ENCODE results near the gene SLC39A5.

The SLC39A5 gene

GRCh38 chr12:56198836-56199235 is 31.0 kb upstream of the SLC39A5 start:
- DNase-seq (ENCODE audit: low spot score in 2 of 2): no peak
- Histone ChIP-seq H3K4me3 (no peak overlapping the region), H3K4me1 (peaks cover 3% of the 10 kb centered on the region; the same call in 1 of the 2 replicates), H3K27me3 (ENCODE audit: low read depth) (no peaks in the 10 kb centered on the region), H3K9me3 (no peaks in the 10 kb centered on the region), H3K36me3 (replicated peaks) (peaks cover 3% of the 10 kb centered on the region; the same call in 1 of the 2 replicates)
- in situ Hi-C loops (cut with MboI; ENCODE audit: low sequenced_read_pairs): no loop called here

- Histone ChIP-seq H3K36me3 (replicated peaks) (peaks cover 29% of the 10 kb centered on the region), H3K4me1 (peaks cover 3% of the 10 kb centered on the region; the same call in 1 of the 2 replicates), H3K4me3 (no peak overlapping the region), H3K27me3 (ENCODE audit: low read depth) (no peaks in the 10 kb centered on the region), H3K9me3 (no peaks in the 10 kb centered on the region)
- in situ Hi-C loops (cut with MboI; ENCODE audit: low sequenced_read_pairs): no loop called here
- no peak for DNase-seq (ENCODE audit: low spot score in 2 of 2)
Measured at GRCh38 chr12:56202366-56202765, 27.5 kb upstream of the SLC39A5 start.

- H3K27me3 ChIP-seq (ENCODE audit: low read depth): no peaks in the 10 kb centered on the region
- H3K4me3 ChIP-seq: no peak overlapping the region
- DNase-seq (ENCODE audit: low spot score in 2 of 2): no peak
- in situ Hi-C loops (cut with MboI; ENCODE audit: low sequenced_read_pairs): no loop called here
- peaks cover 3% of the 10 kb centered on the region; the same call in 1 of the 2 replicates for H3K4me1 ChIP-seq
- H3K9me3 ChIP-seq: no peaks in the 10 kb centered on the region
- peaks cover 34% of the 10 kb centered on the region for H3K36me3 ChIP-seq (replicated peaks)
Measured at GRCh38 chr12:56202838-56203237, 27.0 kb upstream of the SLC39A5 start.

- Histone ChIP-seq H3K4me1 (peaks cover 3% of the 10 kb centered on the region; the same call in 1 of the 2 replicates), H3K9me3 (no peaks in the 10 kb centered on the region), H3K36me3 (replicated peaks) (peaks cover 42% of the 10 kb centered on the region), H3K4me3 (no peak overlapping the region), H3K27me3 (ENCODE audit: low read depth) (no peaks in the 10 kb centered on the region)
- DNase-seq (ENCODE audit: low spot score in 2 of 2): no peak
- in situ Hi-C loops (cut with MboI; ENCODE audit: low sequenced_read_pairs): no loop called here
Measured at GRCh38 chr12:56204275-56204674, 25.6 kb upstream of the SLC39A5 start.

- Histone ChIP-seq H3K9me3 (no peaks in the 10 kb centered on the region), H3K4me1 (peaks cover 3% of the 10 kb centered on the region; the same call in 1 of the 2 replicates), H3K4me3 (no peak overlapping the region), H3K36me3 (replicated peaks) (peaks cover 53% of the 10 kb centered on the region), H3K27me3 (ENCODE audit: low read depth) (no peaks in the 10 kb centered on the region)
- in situ Hi-C loops (cut with MboI; ENCODE audit: low sequenced_read_pairs): no loop called here
- DNase-seq (ENCODE audit: low spot score in 2 of 2): no peak
Measured at GRCh38 chr12:56205445-56205844, 24.4 kb upstream of the SLC39A5 start.

GRCh38 chr12:56206452-56207166 is 23.2 kb upstream of the SLC39A5 start:
- in situ Hi-C loops (cut with MboI; ENCODE audit: low sequenced_read_pairs): no loop called here
- H3K27me3 ChIP-seq (ENCODE audit: low read depth): no peaks in the 10 kb centered on the region
- peaks cover 63% of the 10 kb centered on the region for H3K36me3 ChIP-seq (replicated peaks)
- no peak overlapping the region for H3K4me3 ChIP-seq
- H3K4me1 ChIP-seq: peaks cover 3% of the 10 kb centered on the region; the same call in 1 of the 2 replicates
- DNase-seq (ENCODE audit: low spot score in 2 of 2): peak in 1 of 2 experiments; percentile 70
- H3K9me3 ChIP-seq: no peaks in the 10 kb centered on the region

GRCh38 chr12:56208006-56208405 is 21.8 kb upstream of the SLC39A5 start:
- Histone ChIP-seq H3K27me3 (ENCODE audit: low read depth) (no peaks in the 10 kb centered on the region), H3K4me1 (no peaks in the 10 kb centered on the region), H3K4me3 (no peak overlapping the region), H3K36me3 (replicated peaks) (peaks cover 73% of the 10 kb centered on the region), H3K9me3 (no peaks in the 10 kb centered on the region)
- DNase-seq (ENCODE audit: low spot score in 2 of 2): no peak
- in situ Hi-C loops (cut with MboI; ENCODE audit: low sequenced_read_pairs): no loop called here

- H3K4me3 ChIP-seq: no peak overlapping the region
- no peaks in the 10 kb centered on the region for H3K4me1 ChIP-seq
- in situ Hi-C loops (cut with MboI; ENCODE audit: low sequenced_read_pairs): no loop called here
- no peaks in the 10 kb centered on the region for H3K27me3 ChIP-seq (ENCODE audit: low read depth)
- H3K36me3 ChIP-seq (replicated peaks): peaks cover 80% of the 10 kb centered on the region
- no peak for DNase-seq (ENCODE audit: low spot score in 2 of 2)
- H3K9me3 ChIP-seq: no peaks in the 10 kb centered on the region
Measured at GRCh38 chr12:56212361-56212760, 17.5 kb upstream of the SLC39A5 start.

GRCh38 chr12:56213878-56214277 is 16.0 kb upstream of the SLC39A5 start:
- Histone ChIP-seq H3K27me3 (ENCODE audit: low read depth) (no peaks in the 10 kb centered on the region), H3K36me3 (replicated peaks) (peaks cover 70% of the 10 kb centered on the region), H3K4me1 (no peaks in the 10 kb centered on the region), H3K4me3 (no peak overlapping the region), H3K9me3 (no peaks in the 10 kb centered on the region)
- in situ Hi-C loops (cut with MboI; ENCODE audit: low sequenced_read_pairs): no loop called here
- DNase-seq (ENCODE audit: low spot score in 2 of 2): no peak

GRCh38 chr12:56216461-56216860 is 13.4 kb upstream of the SLC39A5 start:
- H3K36me3 ChIP-seq (replicated peaks): peaks cover 48% of the 10 kb centered on the region
- H3K4me3 ChIP-seq: no peak overlapping the region
- DNase-seq (ENCODE audit: low spot score in 2 of 2): no peak
- peaks cover 4% of the 10 kb centered on the region; the same call in 1 of the 2 replicates for H3K4me1 ChIP-seq
- in situ Hi-C loops (cut with MboI; ENCODE audit: low sequenced_read_pairs): no loop called here
- H3K27me3 ChIP-seq (ENCODE audit: low read depth): no peaks in the 10 kb centered on the region
- H3K9me3 ChIP-seq: no peaks in the 10 kb centered on the region

GRCh38 chr12:56219840-56220239 is 10.0 kb upstream of the SLC39A5 start:
- no peak overlapping the region; the same call in 1 of the 2 replicates for H3K4me3 ChIP-seq
- no peaks in the 10 kb centered on the region for H3K27me3 ChIP-seq (ENCODE audit: low read depth)
- DNase-seq (ENCODE audit: low spot score in 2 of 2): no peak
- H3K9me3 ChIP-seq: no peaks in the 10 kb centered on the region
- peaks cover 18% of the 10 kb centered on the region for H3K36me3 ChIP-seq (replicated peaks)
- H3K4me1 ChIP-seq: peaks cover 18% of the 10 kb centered on the region
- in situ Hi-C loops (cut with MboI; ENCODE audit: low sequenced_read_pairs): no loop called here

GRCh38 chr12:56220611-56221231 is 9.1 kb upstream of the SLC39A5 start:
- peak; percentile 27 to 49 for DNase-seq (ENCODE audit: low spot score in 2 of 2)
- peak overlapping the region; percentile 81 for H3K4me3 ChIP-seq
- H3K9me3 ChIP-seq: no peaks in the 10 kb centered on the region
- no peaks in the 10 kb centered on the region for H3K27me3 ChIP-seq (ENCODE audit: low read depth)
- peaks cover 21% of the 10 kb centered on the region for H3K4me1 ChIP-seq
- in situ Hi-C loops (cut with MboI; ENCODE audit: low sequenced_read_pairs): no loop called here
- H3K36me3 ChIP-seq (replicated peaks): peaks cover 12% of the 10 kb centered on the region

- in situ Hi-C loops (cut with MboI; ENCODE audit: low sequenced_read_pairs): no loop called here
- H3K27me3 ChIP-seq (ENCODE audit: low read depth): no peaks in the 10 kb centered on the region
- peak in 1 of 2 experiments; percentile 74 for DNase-seq (ENCODE audit: low spot score in 2 of 2)
- peaks cover 10% of the 10 kb centered on the region for H3K36me3 ChIP-seq (replicated peaks)
- peak overlapping the region; percentile 81 for H3K4me3 ChIP-seq
- peaks cover 21% of the 10 kb centered on the region for H3K4me1 ChIP-seq
- H3K9me3 ChIP-seq: no peaks in the 10 kb centered on the region
Measured at GRCh38 chr12:56221232-56221756, 8.6 kb upstream of the SLC39A5 start.
